ENCODE measurements around the gene NENF. TPM values are rescaled to one million over a fixed set of nuclear protein-coding genes. Genes with fewer than 3 reads are reported as not detected.
"Not testable (repeated sequence)": the region's sequence is repeated elsewhere in the genome, so short reads cannot be mapped to it uniquely, and the experiment has no call there.

NENF gene
- total RNA-seq, 6 experiments from 2014 or later, result 43.7 to 47.7 (median 46.3) TPM

DNA sequence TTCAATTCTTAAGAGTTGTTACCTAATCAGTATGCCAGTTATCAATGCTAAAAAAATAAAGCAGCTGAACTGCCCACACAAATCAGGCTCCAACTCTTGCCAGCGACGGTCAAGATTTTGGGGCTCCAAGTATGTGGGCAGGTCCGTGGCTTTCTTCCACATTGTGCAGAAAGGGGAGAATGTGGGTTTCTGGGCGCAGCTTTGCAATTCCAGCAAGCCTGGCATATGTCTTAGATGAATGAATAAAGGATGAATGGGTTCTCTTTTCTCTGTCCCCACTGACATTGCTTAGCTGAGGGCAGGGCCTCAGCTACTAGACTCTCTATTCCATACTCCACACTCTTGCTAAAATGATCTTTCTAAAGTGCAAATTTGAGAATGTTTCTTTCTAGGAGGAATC is 42.4 kb downstream of the NENF start:
- H3K4me3 Mint-ChIP-seq, result no peak overlapping the region
- H3K36me3 Mint-ChIP-seq (ENCODE audit: low read depth), result no peaks in the 10 kb centered on the region
- H3K27me3 Mint-ChIP-seq (ENCODE audit: insufficient read depth), result peaks cover 24% of the 10 kb centered on the region
- no peak for TF ChIP-seq CTCF (IDR thresholded peaks at IDR 0.05)
- no peak for DNase-seq
- H3K27ac Mint-ChIP-seq, result no peak overlapping the region
- no peaks in the 10 kb centered on the region for H3K9me3 Mint-ChIP-seq
- peaks cover 17% of the 10 kb centered on the region for H3K4me1 Mint-ChIP-seq (ENCODE audit: low read depth)

DNA sequence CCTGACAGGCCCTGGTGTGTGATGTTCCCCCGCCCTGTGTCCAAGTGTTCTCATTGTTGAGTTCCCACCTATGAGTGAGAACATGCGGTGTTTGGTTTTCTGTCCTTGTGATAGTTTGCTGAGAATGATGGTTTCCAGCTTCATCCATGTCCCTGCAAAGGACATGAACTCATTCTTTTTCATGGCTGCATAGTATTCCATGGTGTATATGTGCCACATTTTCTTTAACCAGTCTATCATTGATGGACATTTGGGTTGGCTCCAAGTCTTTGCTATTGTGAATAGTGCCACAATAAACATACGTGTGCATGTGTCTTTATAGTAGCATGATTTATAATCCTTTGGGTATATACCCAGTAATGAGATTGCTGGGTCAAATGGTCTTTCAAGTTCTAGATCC is 43.1 kb downstream of the NENF start:
- not testable (repeated sequence) for H3K4me3 Mint-ChIP-seq; DNase-seq; H3K9me3 Mint-ChIP-seq; H3K27ac Mint-ChIP-seq; H3K36me3 Mint-ChIP-seq (ENCODE audit: low read depth)
- peaks cover 13% of the 10 kb centered on the region; the same call in 1 of the 2 replicates for H3K4me1 Mint-ChIP-seq (ENCODE audit: low read depth)
- peaks cover 23% of the 10 kb centered on the region for H3K27me3 Mint-ChIP-seq (ENCODE audit: insufficient read depth)

DNA sequence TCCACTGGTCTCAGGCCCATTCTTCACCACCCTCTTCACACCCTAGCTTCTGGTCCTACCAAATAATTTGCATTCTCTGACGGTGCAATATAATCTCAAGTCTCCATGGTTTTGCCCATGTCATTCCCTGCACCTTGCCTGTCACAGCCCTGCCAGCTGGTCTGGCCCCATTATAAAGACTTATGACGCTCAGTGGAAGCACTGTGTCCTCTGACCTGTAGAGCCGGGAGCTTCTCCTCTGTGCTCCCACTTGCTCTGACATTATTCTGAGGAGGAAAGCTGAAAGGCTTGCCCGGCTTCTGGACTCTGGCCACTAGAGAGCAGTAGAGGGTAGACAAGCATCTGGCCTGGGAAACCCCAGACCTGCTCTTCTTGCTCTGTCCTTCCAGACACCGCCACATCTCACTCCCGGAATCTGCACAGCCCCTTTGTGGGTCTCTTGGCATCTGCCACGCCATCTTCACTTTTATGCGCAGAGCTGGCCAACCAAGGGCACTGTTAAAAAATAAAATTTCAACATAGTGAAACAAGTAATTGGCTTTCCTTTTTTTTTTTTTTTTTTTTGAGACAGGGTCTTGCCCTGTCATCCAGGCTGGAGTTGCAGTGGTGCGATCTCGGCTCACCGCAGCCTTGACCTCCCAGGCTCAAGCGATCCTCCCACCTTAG is 44.4 kb downstream of the NENF start:
- peaks cover 26% of the 10 kb centered on the region for H3K27me3 Mint-ChIP-seq (ENCODE audit: insufficient read depth)
- no peak overlapping the region for H3K27ac Mint-ChIP-seq
- peak; percentile 93 for TF ChIP-seq CTCF (IDR thresholded peaks at IDR 0.05)
- H3K4me3 Mint-ChIP-seq, result no peak overlapping the region
- peak; percentile 79 for DNase-seq
- H3K9me3 Mint-ChIP-seq, result no peaks in the 10 kb centered on the region
- H3K4me1 Mint-ChIP-seq (ENCODE audit: low read depth), result peaks cover 19% of the 10 kb centered on the region
- no peaks in the 10 kb centered on the region for H3K36me3 Mint-ChIP-seq (ENCODE audit: low read depth)

DNA sequence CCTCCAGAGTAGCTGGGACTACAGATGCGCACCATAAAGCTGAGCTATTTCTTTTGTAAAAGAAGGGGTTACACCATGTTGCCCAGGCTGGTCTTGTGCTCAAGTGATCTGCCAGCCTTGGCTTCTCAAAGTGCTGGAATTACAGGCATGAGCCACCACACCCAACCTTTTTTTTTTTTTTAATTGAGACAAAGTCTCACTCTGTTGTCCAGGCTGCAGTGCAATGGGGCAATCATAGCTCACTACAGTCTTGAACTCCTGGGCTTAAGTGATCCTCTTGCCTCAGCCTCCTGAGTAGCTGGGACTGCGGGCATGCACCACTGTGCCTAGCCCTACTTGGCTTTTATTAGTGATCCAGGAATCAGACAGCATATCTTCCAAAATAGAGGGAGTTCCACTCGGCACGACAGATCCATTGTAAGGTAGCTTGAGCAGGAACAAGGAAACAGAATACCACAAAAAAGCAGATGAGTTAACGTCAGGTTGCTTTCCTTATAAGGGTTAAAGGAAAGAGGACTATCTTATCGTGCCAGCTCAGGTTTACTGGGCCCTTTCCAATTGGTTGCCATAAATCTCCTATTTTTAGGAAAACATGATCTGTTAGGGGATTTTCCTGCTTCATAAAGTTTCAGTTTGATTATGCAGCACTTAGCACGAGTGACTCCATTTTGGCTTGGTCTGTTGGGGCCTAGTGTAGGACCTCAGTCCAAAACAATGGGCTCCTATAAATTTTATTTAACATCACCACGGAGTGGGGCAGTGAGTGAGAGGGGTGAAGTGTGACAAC is 45.2 kb downstream of the NENF start:
- H3K27me3 Mint-ChIP-seq (ENCODE audit: insufficient read depth), result peaks cover 26% of the 10 kb centered on the region
- H3K4me1 Mint-ChIP-seq (ENCODE audit: low read depth), result peaks cover 27% of the 10 kb centered on the region
- H3K36me3 Mint-ChIP-seq (ENCODE audit: low read depth), result no peaks in the 10 kb centered on the region
- DNase-seq, result no peak
- no peaks in the 10 kb centered on the region for H3K9me3 Mint-ChIP-seq
- H3K4me3 Mint-ChIP-seq, result no peak overlapping the region
- TF ChIP-seq CTCF (IDR thresholded peaks at IDR 0.05), result no peak
- no peak overlapping the region for H3K27ac Mint-ChIP-seq

DNA sequence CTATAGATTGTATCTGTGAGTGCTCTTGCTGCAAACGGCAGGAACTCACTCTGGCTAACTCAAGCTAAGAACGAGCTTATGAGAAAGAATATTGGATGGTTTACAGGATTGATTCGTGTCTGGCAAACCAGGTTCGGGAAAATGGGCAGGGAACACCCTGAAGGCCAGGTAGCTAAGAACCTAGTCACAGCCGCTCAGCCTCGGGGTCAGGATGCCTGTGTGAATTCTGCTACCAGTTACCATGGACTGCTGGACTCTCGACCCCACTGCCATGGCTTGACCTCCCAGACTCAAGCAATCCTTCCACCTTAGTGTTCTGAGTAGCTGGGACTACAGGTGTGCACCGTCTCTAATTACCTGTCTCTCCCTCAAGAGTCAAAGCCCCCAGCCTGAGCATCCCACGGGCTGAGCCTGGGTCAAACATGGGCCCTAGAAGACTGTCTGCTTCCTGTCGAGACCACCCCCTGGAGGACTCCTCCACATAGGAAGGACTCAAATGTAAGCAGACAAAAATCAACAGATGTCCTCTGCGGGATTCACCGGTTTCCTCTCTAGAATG is 45.8 kb downstream of the NENF start:
- H3K36me3 Mint-ChIP-seq (ENCODE audit: low read depth), result no peaks in the 10 kb centered on the region

More for the DNA sequence above, 45.8 kb downstream of the NENF start:
- peaks cover 26% of the 10 kb centered on the region for H3K27me3 Mint-ChIP-seq (ENCODE audit: insufficient read depth)
- no peak for TF ChIP-seq CTCF (IDR thresholded peaks at IDR 0.05)
- no peak overlapping the region for H3K4me3 Mint-ChIP-seq
- H3K4me1 Mint-ChIP-seq (ENCODE audit: low read depth), result peaks cover 28% of the 10 kb centered on the region
- no peak for DNase-seq
- H3K9me3 Mint-ChIP-seq, result no peaks in the 10 kb centered on the region
- no peak overlapping the region for H3K27ac Mint-ChIP-seq
